CD4-positive, alpha-beta T cell treated with Interleukin-17A for 1 hour (primary cell): ENCODE results near the gene JMJD1C.
"Not testable (repeated sequence)": the region's sequence is repeated elsewhere in the genome, so short reads cannot be mapped to it uniquely, and the experiment has no call there.

ENCODE experiments used
- DNase-seq: peaks from one replicate; pipeline ENCODE4 v3.0.0-alpha.2; 2020

JMJD1C gene

GRCh38 chr10:63253040-63253439 lies 212.7 kb downstream of the JMJD1C start:
- DNase-seq, result no peak

- DNase-seq, result no peak
Measured at GRCh38 chr10:63252095-63252762, 213.5 kb downstream of the JMJD1C start.

GRCh38 chr10:63250032-63250431 lies 215.7 kb downstream of the JMJD1C start:
- DNase-seq, result no peak

DNA sequence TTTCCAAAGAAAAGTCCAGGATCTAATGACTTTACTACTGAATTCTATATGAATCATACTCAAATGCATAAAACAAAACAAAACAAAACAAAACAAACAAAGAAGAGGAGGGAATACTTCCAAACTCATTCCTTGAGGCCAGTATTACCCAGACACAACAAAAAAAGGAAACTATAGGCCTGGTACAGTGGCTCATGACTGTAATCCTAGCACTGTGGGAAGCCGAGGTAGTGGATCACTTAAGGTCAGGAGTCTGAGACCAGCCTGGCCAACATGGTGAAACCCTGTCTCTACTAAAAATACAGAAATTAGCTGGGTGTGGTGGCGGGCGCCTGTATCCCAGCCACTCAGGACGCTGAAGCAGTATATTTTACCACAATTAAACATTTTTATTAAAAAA lies 218.0 kb downstream of the JMJD1C start:
- DNase-seq, result no peak

- no peak for DNase-seq
Measured at GRCh38 chr10:63246356-63246755, 219.4 kb downstream of the JMJD1C start.

- peak; percentile 46 for DNase-seq
Measured at GRCh38 chr10:63241841-63242281, 223.9 kb downstream of the JMJD1C start.

DNA sequence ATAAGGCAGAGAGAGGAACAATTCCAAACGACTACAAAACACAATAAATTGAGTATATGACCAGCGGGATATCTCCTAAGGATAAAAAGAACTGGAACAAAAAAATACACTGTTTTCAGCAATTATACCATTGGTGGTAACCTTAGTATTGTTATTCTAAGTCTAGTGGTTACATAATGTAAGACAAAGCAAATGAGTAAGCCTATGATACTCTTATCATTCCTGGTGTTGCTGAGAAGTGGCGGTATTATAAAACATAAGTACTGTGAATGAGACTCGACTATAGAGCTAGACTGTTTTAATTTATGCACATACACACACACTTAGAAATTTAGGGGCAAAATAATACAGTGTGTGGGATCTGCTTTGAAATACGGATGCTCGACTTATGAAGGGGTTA lies 225.0 kb downstream of the JMJD1C start:
- DNase-seq, result no peak

- no peak for DNase-seq
Measured at GRCh38 chr10:63238501-63238900, 227.3 kb downstream of the JMJD1C start.

- no peak for DNase-seq
Measured at GRCh38 chr10:63237396-63237795, 228.4 kb downstream of the JMJD1C start.

- peak; percentile 51 for DNase-seq
Measured at GRCh38 chr10:63236113-63236935, 229.5 kb downstream of the JMJD1C start.

GRCh38 chr10:63235136-63235535 lies 230.6 kb downstream of the JMJD1C start:
- not testable (repeated sequence) for DNase-seq

GRCh38 chr10:63229161-63229560 lies 236.6 kb downstream of the JMJD1C start:
- DNase-seq, result no peak

DNA sequence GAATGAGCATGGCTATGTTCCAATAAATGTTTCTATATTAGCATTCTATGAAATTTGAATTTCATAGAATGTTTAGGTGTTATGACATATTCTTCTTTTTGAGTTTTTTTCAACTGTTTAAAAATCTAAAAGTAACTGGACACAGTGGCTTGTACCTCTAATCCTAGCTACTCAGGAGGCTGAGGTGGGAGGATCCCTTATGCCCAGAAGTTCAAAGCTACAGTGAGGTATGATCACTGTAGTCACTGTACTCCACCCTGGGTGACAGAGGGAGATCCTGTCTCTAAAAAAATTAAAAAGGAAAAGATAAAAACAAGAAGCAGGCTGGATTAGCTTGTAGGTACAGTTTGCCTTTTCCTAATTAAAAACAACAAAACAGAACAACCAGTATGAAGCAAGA lies 237.5 kb downstream of the JMJD1C start:
- DNase-seq, result no peak

- DNase-seq, result peak; percentile 52
Measured at GRCh38 chr10:63227207-63227895, 238.4 kb downstream of the JMJD1C start.

DNA sequence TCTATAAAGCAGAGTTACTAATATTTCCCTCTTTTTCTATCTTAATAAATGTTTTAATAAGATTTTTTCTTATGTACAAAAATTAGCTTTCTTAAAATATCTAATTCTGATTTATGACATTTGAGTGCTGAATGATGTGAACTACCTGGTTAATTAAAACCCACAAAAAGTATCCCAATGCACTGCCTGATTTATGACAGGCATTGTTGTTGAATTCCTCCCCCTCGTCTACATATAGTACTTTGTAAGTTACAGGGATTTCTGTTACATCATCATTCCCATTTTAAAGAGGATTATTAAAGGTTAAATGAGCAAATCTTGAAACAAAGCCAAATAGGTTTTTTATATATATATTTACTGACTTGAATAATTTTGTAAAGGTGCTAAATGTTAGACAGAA lies 241.5 kb downstream of the JMJD1C start:
- no peak for DNase-seq

- DNase-seq, result peak; percentile 48
Measured at GRCh38 chr10:63221950-63222349, 243.8 kb downstream of the JMJD1C start.

GRCh38 chr10:63219749-63220148 lies 246.0 kb downstream of the JMJD1C start:
- no peak for DNase-seq

- peak; percentile 74 for DNase-seq
Measured at GRCh38 chr10:63217120-63217605, 248.6 kb downstream of the JMJD1C start.

GRCh38 chr10:63214571-63214970 lies 251.2 kb downstream of the JMJD1C start:
- no peak for DNase-seq

DNA sequence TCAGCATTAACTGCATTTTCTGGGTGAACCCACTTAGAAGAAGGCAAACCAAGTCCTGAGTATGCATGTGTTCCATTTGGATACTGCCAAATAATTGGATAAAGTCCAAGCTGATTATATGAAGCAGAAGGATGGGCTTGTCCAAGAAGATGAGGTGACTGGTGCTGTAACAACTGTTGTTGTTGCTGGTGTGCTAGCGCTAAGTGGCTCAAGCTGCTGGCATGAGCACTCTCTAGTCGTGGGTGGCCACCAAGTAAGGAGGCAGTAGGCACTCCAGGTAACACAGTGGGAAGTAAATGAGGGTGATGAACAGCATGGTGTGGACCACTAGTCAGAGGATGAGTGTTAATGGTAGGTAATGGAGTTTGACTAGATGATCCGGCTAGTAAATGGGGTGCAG lies 252.3 kb downstream of the JMJD1C start:
- DNase-seq, result no peak

- no peak for DNase-seq
Measured at GRCh38 chr10:63210611-63211196, 255.1 kb downstream of the JMJD1C start.

- DNase-seq, result no peak
Measured at GRCh38 chr10:63209705-63210104, 256.1 kb downstream of the JMJD1C start.

DNA sequence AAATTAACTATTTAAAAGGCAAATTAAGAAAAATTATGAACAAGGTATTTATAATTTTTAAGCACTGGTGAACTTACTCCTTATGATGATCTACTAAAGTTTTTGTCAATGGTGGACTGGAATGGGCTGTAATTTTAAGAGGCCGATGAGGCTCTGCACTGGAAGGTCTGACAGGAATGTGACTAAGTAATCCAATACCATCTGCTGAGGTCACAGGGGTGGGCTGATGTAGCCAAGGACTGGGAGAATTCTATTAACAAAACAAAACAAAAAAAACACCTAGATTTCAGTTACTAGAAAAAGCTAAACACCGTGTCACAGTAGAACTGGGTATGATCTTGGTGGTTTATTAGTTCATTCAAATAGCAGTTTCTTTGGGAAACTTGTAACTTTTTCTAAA lies 256.8 kb downstream of the JMJD1C start:
- no peak for DNase-seq
